GM18499 (cell line): ENCODE results near the gene TMEM95.
A peak's percentile ranks its signal among the peaks of the same experiment; 100 is the strongest.
"Not testable (repeated sequence)": the region's sequence is repeated elsewhere in the genome, so short reads cannot be mapped to it uniquely, and the experiment has no call there.

Source experiments
- ATAC-seq: cut with Tn5 transposase; IDR thresholded peaks from one replicate; pipeline ENCODE4 v1.9.1; 2021; ENCODE audit warnings: moderate number of reproducible peaks; ENCODE audit not compliant: insufficient read depth, unreplicated experiment

TMEM95 gene

GRCh38 chr17:7368599-7368994 is 13.6 kb downstream of the TMEM95 start:
- not testable (repeated sequence) for ATAC-seq

GRCh38 chr17:7369825-7370224 is 14.9 kb downstream of the TMEM95 start:
- ATAC-seq = no peak

DNA sequence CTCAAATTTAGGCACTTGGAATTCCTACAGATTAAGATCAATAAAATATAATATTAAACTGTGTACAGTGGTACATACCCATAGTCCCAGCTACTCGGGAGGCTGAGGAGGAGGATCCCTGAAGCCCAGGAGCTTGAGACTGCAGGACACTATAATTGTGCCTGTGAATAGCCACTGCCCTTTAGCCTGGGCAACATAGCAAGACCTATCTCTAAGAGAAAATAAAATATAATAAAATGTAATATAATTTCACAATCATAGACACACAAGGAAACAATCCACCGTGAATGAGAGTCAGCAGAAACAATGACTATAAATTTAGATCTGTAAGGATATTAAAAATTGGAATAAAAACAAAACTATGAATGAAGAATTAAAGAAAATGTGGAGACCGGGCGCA is 15.9 kb downstream of the TMEM95 start:
- no peak for ATAC-seq

GRCh38 chr17:7374353-7374752 is 19.4 kb downstream of the TMEM95 start:
- ATAC-seq = no peak

DNA sequence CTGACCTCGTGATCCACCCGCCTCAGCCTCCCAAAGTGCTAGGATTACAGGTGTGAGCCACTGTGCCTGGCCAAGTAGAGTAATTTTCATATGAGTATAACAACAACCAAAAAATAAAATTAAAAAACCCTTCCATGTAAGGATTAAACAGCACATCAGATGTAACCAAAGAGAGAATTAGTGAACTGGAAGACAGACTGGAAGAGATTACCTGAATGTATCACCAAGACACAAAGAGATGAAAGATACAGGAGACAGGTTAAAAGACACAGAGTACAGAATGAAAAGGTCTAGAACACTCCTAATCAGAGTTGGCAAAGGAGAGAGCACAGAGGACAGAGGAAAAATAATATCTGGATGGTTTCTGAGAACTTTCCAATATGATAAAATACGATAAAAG is 24.2 kb downstream of the TMEM95 start:
- no peak for ATAC-seq

- ATAC-seq = no peak
These were observed 25.4 kb downstream of the TMEM95 start for GRCh38 chr17:7380321-7380720.

DNA sequence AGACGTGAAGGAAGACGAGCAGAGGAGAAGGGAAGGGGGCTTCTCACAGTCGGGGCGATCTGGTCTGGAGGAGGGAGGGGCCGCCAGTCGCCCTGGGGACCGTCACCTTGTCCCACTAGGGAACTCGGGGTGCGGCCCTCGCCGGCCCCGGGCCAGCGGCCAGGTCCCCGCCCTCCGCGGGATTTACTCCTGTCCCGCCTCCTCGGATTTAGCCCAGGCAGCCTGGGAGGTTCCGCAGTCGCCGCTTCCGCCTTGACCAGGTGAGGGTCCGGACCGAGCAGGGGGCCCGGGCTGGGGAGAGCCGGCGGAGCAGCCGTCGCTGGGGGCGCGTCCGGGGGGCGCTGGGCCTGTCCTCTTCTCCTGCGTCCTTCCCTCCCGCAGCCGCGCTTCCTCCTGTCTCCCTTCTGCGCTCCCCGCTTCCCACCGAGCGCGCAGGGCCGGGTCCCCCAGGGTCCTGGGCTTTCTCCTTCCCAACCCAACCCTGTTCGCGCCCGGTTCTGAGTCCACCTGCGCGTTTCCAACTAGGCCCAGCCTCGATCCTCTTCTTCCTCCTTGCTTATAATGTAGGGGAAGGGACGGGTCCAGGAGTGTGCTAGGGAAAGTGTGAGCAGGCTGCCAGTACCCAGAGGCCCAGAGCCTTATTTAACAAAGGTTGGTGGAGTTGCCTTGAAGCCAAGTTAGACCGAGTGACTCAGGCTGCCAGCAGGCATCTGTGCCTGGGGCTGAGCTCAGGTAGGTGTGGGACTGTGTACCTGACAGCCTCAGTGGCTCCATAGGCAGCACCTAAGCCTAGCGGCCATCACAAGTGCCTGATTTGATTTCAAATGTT is 26.1 kb downstream of the TMEM95 start, which contains the start of gene TNK1:
TSS of gene TNK1 (plus strand) at position 235 of the 829 bp plus-strand sequence. CDS start 1,838 bp downstream, outside the sequence.
- ATAC-seq = no peak

- no peak for ATAC-seq
These were observed 27.9 kb downstream of the TMEM95 start for GRCh38 chr17:7382901-7383300.

GRCh38 chr17:7383371-7383741 is 28.4 kb downstream of the TMEM95 start:
- no peak for ATAC-seq

GRCh38 chr17:7383742-7384488 is 29.0 kb downstream of the TMEM95 start:
- ATAC-seq = no peak

GRCh38 chr17:7384489-7385081 is 29.6 kb downstream of the TMEM95 start:
- no peak for ATAC-seq

DNA sequence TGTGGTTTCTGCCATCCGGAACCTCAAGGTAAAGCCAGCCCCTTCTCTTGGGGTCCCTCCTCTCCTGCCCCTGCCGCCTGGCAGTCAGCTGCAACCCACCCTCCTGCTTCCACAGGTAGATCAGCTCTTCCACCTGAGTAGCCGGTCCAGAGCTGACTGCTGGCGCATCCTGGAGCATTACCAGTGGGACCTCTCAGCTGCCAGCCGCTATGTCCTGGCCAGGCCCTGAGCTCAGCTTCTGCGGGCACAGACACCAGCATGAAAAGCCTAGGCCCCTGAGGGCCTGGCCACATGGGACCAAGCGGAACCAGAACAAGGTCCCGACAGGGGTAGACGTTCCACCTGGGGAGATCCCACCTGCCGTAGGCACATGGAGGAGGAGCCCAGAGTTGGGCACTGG is 33.9 kb downstream of the TMEM95 start:
- ATAC-seq = no peak

DNA sequence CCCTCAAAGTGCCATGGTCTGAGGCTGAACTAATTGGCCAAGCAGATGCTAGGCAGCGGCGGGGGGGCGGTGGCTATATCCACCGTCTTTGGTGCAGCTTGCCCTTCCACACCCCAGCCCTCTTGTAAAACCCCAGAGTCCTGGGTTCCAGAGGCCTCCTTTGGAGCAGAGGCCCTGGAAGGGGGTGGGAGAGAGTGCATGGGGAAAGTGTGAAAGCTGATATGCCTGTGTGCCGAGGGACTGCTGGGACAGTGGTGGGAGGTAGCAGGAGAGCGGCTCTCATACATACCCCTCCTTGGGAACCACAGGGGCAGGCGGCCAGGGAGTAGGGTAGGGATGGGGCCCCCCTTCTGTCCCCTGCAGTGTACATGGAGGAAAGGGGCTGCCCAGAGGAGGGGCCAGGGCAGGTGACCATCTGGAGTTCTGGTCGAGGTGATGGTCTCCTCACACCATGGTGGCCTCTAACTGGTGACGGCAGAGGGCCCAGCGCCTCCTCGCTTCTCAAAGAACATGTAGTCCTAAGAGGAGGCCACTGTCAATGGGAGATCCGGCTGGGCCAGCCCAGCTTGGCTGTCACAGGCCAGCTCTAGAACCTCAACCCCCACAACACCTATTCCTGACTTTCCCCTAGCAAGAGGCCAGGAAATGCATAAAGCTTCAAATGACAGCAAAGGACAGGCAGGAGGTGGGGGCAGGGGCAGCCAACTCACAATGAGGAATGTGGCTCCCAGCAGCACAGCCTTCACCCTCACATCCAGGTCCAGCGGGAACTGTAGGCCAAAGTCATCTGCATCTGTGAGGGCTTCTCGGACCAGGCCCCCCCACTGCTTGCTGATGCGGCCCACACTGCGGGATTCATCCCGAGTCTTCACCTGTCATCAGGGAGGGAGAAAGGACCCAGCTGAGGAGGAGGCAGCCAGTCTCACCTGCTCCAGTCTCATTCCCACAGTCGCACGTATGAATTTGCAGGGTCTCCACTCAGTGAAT is 35.3 kb downstream of the TMEM95 start:
- no peak for ATAC-seq

DNA sequence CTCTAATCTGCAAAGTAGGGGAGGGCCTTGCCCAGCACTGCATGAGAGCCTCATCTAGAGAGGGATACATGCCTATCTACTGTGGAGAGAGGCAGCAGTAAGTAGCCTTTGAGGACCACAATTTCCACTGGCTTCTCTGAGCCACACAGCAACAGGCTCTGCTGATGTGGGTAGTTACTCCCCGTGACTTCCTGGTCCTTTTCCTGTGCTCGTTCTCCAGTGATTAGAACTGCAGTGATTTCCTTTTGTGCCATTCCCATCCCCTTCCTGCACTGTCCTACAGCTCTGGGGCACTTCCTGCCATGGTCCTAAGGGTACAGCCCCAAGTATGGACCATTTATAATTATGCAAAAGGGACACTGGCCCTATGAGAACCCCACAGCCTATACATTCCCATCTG is 36.4 kb downstream of the TMEM95 start:
- no peak for ATAC-seq

GRCh38 chr17:7392696-7393612 is 38.0 kb downstream of the TMEM95 start:
- no peak for ATAC-seq

- peak; percentile 28 for ATAC-seq
These were observed 38.9 kb downstream of the TMEM95 start for GRCh38 chr17:7393613-7394451.

GRCh38 chr17:7394452-7395191 is 39.7 kb downstream of the TMEM95 start, which contains the start of gene PLSCR3:
Gene PLSCR3 (minus strand): TSS chr17:7394525. CDS start chr17:7394110, 415 bp downstream.
- ATAC-seq = peak; percentile 49
